GM12892 (cell line): ENCODE measurements around the gene KCNJ18.

Source experiments
- POLR2A ChIP-seq: IDR thresholded peaks from 2 replicates; pipeline ENCODE4 v1.6.1; 2011; ENCODE audit warnings: low read depth, low read length, control low read depth
- POLR2AphosphoS5 ChIP-seq: IDR thresholded peaks from 2 replicates; pipeline ENCODE4 v1.6.1; 2011; ENCODE audit warnings: low read depth, low read length, control low read depth

DNA sequence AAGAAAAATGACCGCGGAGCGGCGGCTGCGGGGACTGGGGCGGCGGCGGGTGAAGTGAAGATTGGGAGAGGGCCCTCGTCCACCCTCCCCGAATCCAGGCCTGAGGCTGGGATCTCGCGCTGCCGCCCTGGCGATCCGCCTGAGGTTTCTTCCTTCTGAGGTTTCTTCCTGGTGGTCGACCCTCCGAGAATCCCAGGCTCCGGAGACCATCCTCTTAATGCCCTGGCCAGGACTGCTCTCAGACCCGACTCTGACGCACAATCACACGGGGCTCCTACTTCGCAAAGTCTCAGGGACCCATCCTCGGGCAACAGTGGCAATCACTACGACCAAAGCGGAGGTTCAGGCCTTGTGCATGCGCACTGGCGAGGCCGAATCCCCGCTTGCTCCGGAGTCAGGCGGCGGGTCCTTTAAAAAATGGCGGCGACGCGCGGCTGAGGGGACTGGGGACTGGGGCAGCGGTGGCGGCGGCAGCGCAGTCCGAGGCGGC, 18.0 kb upstream of the KCNJ18 start:
- no peak for TF ChIP-seq POLR2AphosphoS5
- no peak for TF ChIP-seq POLR2A
